ENCODE data around the gene SEPTIN12. TPM values are rescaled to one million over a fixed set of nuclear protein-coding genes. Genes with fewer than 3 reads are reported as not detected.

SEPTIN12 gene
- total RNA-seq, 1 experiment from 2014 or later = not detected

DNA sequence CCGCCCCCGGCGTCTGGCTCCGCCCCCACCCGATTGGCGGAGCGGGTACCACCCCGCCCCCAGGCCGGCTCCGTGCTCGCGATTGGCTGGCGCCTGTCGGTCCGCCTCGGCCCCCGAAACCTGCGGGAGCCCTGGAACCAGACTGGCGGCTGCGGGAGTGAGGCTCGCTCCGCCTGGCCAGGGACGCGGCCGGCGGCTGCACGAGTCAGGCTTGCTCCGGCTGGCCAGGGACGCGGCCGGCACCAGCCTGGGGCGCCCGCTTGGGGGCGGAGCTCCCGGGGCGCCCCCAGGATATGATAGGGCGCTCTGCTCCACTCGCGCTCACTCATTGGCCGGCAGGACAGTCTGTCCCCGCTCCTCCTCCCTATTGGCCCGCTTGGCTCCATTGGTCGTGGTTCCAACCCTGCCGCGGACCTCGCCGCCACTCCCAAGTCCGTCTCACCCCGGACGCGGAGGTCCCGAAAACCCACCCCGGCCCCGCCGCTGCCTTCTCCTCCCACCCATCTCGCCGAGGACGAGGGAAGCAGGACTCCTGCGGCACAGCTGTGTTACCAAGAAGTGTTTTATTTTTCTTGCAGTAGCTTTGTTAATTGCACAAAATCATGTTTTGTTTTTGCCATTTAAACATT, 14.6 kb upstream of the SEPTIN12 start (continued):
- 0 out of 2 replicates have a peak, but pooled peaks have one; percentile 38 for TF ChIP-seq PREB (CRISPR knock-in tag; IDR thresholded peaks at IDR 0.05; ENCODE audit: borderline replicate concordance)
- TF ChIP-seq OVOL2 (CRISPR knock-in tag; IDR thresholded peaks at IDR 0.05; ENCODE audit: borderline replicate concordance) = no peak

GRCh38 chr16:4801962-4802658, 14.0 kb upstream of the SEPTIN12 start, which contains the start of gene ROGDI:
Gene ROGDI (minus strand): TSS chr16:4802633. CDS start chr16:4802571, 62 bp downstream.
- no peaks in the 10 kb centered on the region for H3K9me3 Mint-ChIP-seq
- H3K36me3 Mint-ChIP-seq = peaks cover 12% of the 10 kb centered on the region
- DNase-seq (ENCODE audit: low spot score) = peak; percentile 92
- POLR2A ChIA-PET = interaction anchor here (0.5 to 2.8 kb wide), 5 partner anchors 9 to 157 kb away, joined by 3 to 16 read pairs (median 7); partner anchors contain the start of genes ANKS3, DNAAF8, SEPTIN12 and ZNF500
- no peaks in the 10 kb centered on the region for H3K27me3 Mint-ChIP-seq (ENCODE audit: low read depth)
- CTCF ChIA-PET = interaction anchor here (0.5 to 2.5 kb wide), 11 partner anchors 12 to 168 kb away, joined by 3 to 11 read pairs (median 3); partner anchors contain the start of genes ANKS3, DNAAF8 and NUDT16L1
- H3K4me3 Mint-ChIP-seq = peak within 1 kb of the TSS; percentile 78
- ATAC-seq = peak; percentile 71
- H3K27ac Mint-ChIP-seq = peak within 1 kb of the TSS; percentile 63
- H3K4me1 Mint-ChIP-seq = peaks cover 18% of the 10 kb centered on the region
- TF ChIP-seq CREM (CRISPR knock-in tag; IDR thresholded peaks at IDR 0.05) = no peak
- TF ChIP-seq, protein P1, sequence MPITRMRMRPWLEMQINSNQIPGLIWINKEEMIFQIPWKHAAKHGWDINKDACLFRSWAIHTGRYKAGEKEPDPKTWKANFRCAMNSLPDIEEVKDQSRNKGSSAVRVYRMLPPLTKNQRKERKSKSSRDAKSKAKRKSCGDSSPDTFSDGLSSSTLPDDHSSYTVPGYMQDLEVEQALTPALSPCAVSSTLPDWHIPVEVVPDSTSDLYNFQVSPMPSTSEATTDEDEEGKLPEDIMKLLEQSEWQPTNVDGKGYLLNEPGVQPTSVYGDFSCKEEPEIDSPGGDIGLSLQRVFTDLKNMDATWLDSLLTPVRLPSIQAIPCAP (CRISPR knock-in tag; IDR thresholded peaks at IDR 0.05) = 0 out of 2 replicates have a peak, but pooled peaks have one; percentile 17
- TF ChIP-seq PRRX2 (CRISPR knock-in tag; IDR thresholded peaks at IDR 0.05) = no peak
- peak; percentile 76; the same call in 1 of the 2 replicates for TF ChIP-seq ARID4B (CRISPR knock-in tag; IDR thresholded peaks at IDR 0.05; ENCODE audit: borderline replicate concordance)
- TF ChIP-seq ETV6 (CRISPR knock-in tag; IDR thresholded peaks at IDR 0.05) = 0 out of 2 replicates have a peak, but pooled peaks have one; percentile 35
- no peak for TF ChIP-seq GRHL2 (CRISPR knock-in tag; IDR thresholded peaks at IDR 0.05; ENCODE audit: insufficient replicate concordance, severe bottlenecking)
- TF ChIP-seq ZNF317 (CRISPR knock-in tag; IDR thresholded peaks at IDR 0.05; ENCODE audit: borderline replicate concordance, low read depth) = no peak
- TF ChIP-seq ZNF232 (CRISPR knock-in tag; IDR thresholded peaks at IDR 0.05) = no peak
- no peak for TF ChIP-seq FOXK1 (CRISPR knock-in tag; IDR thresholded peaks at IDR 0.05)
- peak; percentile 82; the same call in 1 of the 2 replicates for TF ChIP-seq FOXP1 (CRISPR knock-in tag; IDR thresholded peaks at IDR 0.05; ENCODE audit: borderline replicate concordance)
- peak; percentile 65; the same call in 1 of the 2 replicates for TF ChIP-seq MAX (CRISPR knock-in tag; IDR thresholded peaks at IDR 0.05)
